WTC11 (cell line): ENCODE results near the gene LTBP1. TPM values are rescaled to one million over a fixed set of nuclear protein-coding genes. Genes with fewer than 3 reads are reported as not detected.

Experiments used
- ATAC-seq: fragments of 200-7000 bp; cut with Tn5 transposase; 2 replicates; pipeline ENCODE4 v1.10.0; 2021; ENCODE audit warnings: mild to moderate bottlenecking, moderate library complexity
- CTCF ChIA-PET: fragments of 300-600 bp; sonication (Branson Sonifier 250); formaldehyde crosslinking; loops from one replicate; lab custom pipeline; 2021; ENCODE audit warnings: antibody characterized with exemption; lab: Charles Lee
- POLR2A ChIA-PET: fragments of 350-600 bp; sonication (Branson Sonifier 250); formaldehyde crosslinking; loops from one replicate; lab custom pipeline; 2021; ENCODE audit warnings: antibody characterized with exemption; lab: Charles Lee
- DNase-seq: peaks from one replicate; pipeline ENCODE4 v3.0.0; 2021; ENCODE audit warnings: low spot score
- H3K27ac Mint-ChIP-seq: 2 replicates; pipeline ENCODE4 v1.8.0; 2021; ENCODE audit warnings: mixed read lengths
- H3K27me3 Mint-ChIP-seq: 2 replicates; pipeline ENCODE4 v1.8.0; 2021; ENCODE audit warnings: low read depth, mild to moderate bottlenecking, moderate library complexity, mixed read lengths
- H3K36me3 Mint-ChIP-seq: 2 replicates; pipeline ENCODE4 v1.8.0; 2021; ENCODE audit warnings: mixed read lengths
- H3K4me1 Mint-ChIP-seq: 2 replicates; pipeline ENCODE4 v1.8.0; 2022; ENCODE audit warnings: mixed read lengths
- H3K4me3 Mint-ChIP-seq: 2 replicates; pipeline ENCODE4 v1.8.0; 2021; ENCODE audit warnings: mild to moderate bottlenecking, moderate library complexity, mixed read lengths
- H3K9me3 Mint-ChIP-seq: 2 replicates; pipeline ENCODE4 v1.8.0; 2021; ENCODE audit warnings: mixed read lengths
- E2F1 ChIP-seq: sonication (generic); formaldehyde crosslinking; IDR thresholded peaks from 2 replicates; pipeline ENCODE4 v1.8.0; 2022; ENCODE audit warnings: mild to moderate bottlenecking, missing genetic modification reagents
- E2F5 ChIP-seq: sonication (generic); formaldehyde crosslinking; IDR thresholded peaks from 2 replicates; pipeline ENCODE4 v1.8.1; 2022; ENCODE audit warnings: mild to moderate bottlenecking, moderate library complexity, missing genetic modification reagents
- EMX1 ChIP-seq: fragments of 250-450 bp; sonication (Bioruptor Pico); IDR thresholded peaks from 2 replicates; pipeline ENCODE4 v1.8.0; 2021; ENCODE audit warnings: mild to moderate bottlenecking
- FOXK1 ChIP-seq: sonication (generic); formaldehyde crosslinking; IDR thresholded peaks from 2 replicates; pipeline ENCODE4 v1.8.0; 2022; ENCODE audit warnings: mild to moderate bottlenecking, moderate library complexity, missing genetic modification reagents
- GABPB1 ChIP-seq: sonication (generic); formaldehyde crosslinking; IDR thresholded peaks from 2 replicates; pipeline ENCODE4 v1.8.1; 2023; ENCODE audit warnings: mild to moderate bottlenecking, missing genetic modification reagents
- JUN ChIP-seq: sonication (generic); formaldehyde crosslinking; IDR thresholded peaks from 2 replicates; pipeline ENCODE4 v1.8.0; 2023; ENCODE audit warnings: mild to moderate bottlenecking, missing genetic modification reagents
- KAT7 ChIP-seq: sonication (generic); formaldehyde crosslinking; IDR thresholded peaks from 2 replicates; pipeline ENCODE4 v1.8.1; 2023; ENCODE audit warnings: missing genetic modification reagents, mild to moderate bottlenecking, borderline replicate concordance
- MLX ChIP-seq: sonication (generic); formaldehyde crosslinking; IDR thresholded peaks from 2 replicates; pipeline ENCODE4 v1.8.1; 2023; ENCODE audit warnings: mild to moderate bottlenecking, missing genetic modification reagents, moderate library complexity
- OVOL2 ChIP-seq: fragments of 250-450 bp; sonication (Bioruptor Pico); IDR thresholded peaks from 2 replicates; pipeline ENCODE4 v1.9.0; 2021; ENCODE audit warnings: mild to moderate bottlenecking, borderline replicate concordance
- RORB ChIP-seq: fragments of 250-450 bp; sonication (Bioruptor Pico); IDR thresholded peaks from 2 replicates; pipeline ENCODE4 v1.9.0; 2021; ENCODE audit warnings: mild to moderate bottlenecking
- TEAD1 ChIP-seq: sonication (generic); formaldehyde crosslinking; IDR thresholded peaks from 2 replicates; pipeline ENCODE4 v1.8.0; 2022; ENCODE audit warnings: mild to moderate bottlenecking, missing genetic modification reagents
- TEAD4 ChIP-seq: sonication (generic); formaldehyde crosslinking; IDR thresholded peaks from 2 replicates; pipeline ENCODE4 v1.8.0; 2022; ENCODE audit warnings: mild to moderate bottlenecking, missing genetic modification reagents
- TP53 ChIP-seq: sonication (generic); formaldehyde crosslinking; IDR thresholded peaks from 2 replicates; pipeline ENCODE4 v1.8.1; 2023; ENCODE audit warnings: mild to moderate bottlenecking, missing genetic modification reagents
- ZNF219 ChIP-seq: sonication (generic); formaldehyde crosslinking; IDR thresholded peaks from 2 replicates; pipeline ENCODE4 v1.8.0; 2023; ENCODE audit warnings: missing genetic modification reagents, mild to moderate bottlenecking, borderline replicate concordance
- ZNF317 ChIP-seq: sonication (generic); formaldehyde crosslinking; IDR thresholded peaks from 2 replicates; pipeline ENCODE4 v1.8.1; 2023; ENCODE audit warnings: low read depth, mild to moderate bottlenecking, moderate library complexity, missing genetic modification reagents, borderline replicate concordance
- ZNF671 ChIP-seq: fragments of 250-450 bp; sonication (Bioruptor Pico); IDR thresholded peaks from 2 replicates; pipeline ENCODE4 v1.8.0; 2021; ENCODE audit warnings: mild to moderate bottlenecking
- total RNA-seq: library from RNA; stranded (reverse); gene quantifications from 3 replicates; pipeline ENCODE4 v1.2.3, GENCODE V29; 2021
- TF ChIP-seq, protein P1 (sequence below): sonication (generic); formaldehyde crosslinking; conservative IDR thresholded peaks from 2 replicates; pipeline ENCODE4 v1.8.1; 2023; ENCODE audit warnings: mild to moderate bottlenecking, low read depth, missing genetic modification reagents, moderate library complexity
- TF ChIP-seq, protein P2 (sequence below): fragments of 250-450 bp; sonication (Bioruptor Pico); IDR thresholded peaks from 2 replicates; pipeline ENCODE4 v1.9.0; 2021; ENCODE audit warnings: mild to moderate bottlenecking, borderline replicate concordance
- TF ChIP-seq, protein P3 (sequence below): fragments of 250-450 bp; sonication (Bioruptor Pico); conservative IDR thresholded peaks from 2 replicates; pipeline ENCODE4 v1.9.0; 2021; ENCODE audit warnings: mild to moderate bottlenecking

The LTBP1 gene
- total RNA-seq, 1 experiment from 2014 or later: 33.6 TPM

- Mint-ChIP-seq H3K27me3 (no peaks in the 10 kb centered on the region), H3K9me3 (no peaks in the 10 kb centered on the region), H3K27ac (no peak overlapping the region), H3K4me3 (no peak overlapping the region), H3K4me1 (peaks cover 11% of the 10 kb centered on the region), H3K36me3 (no peaks in the 10 kb centered on the region)
- ATAC-seq: no peak
- CTCF ChIA-PET: no interaction called here
- no peak for DNase-seq
- POLR2A ChIA-PET: no interaction called here
- TF ChIP-seq, protein P1, sequence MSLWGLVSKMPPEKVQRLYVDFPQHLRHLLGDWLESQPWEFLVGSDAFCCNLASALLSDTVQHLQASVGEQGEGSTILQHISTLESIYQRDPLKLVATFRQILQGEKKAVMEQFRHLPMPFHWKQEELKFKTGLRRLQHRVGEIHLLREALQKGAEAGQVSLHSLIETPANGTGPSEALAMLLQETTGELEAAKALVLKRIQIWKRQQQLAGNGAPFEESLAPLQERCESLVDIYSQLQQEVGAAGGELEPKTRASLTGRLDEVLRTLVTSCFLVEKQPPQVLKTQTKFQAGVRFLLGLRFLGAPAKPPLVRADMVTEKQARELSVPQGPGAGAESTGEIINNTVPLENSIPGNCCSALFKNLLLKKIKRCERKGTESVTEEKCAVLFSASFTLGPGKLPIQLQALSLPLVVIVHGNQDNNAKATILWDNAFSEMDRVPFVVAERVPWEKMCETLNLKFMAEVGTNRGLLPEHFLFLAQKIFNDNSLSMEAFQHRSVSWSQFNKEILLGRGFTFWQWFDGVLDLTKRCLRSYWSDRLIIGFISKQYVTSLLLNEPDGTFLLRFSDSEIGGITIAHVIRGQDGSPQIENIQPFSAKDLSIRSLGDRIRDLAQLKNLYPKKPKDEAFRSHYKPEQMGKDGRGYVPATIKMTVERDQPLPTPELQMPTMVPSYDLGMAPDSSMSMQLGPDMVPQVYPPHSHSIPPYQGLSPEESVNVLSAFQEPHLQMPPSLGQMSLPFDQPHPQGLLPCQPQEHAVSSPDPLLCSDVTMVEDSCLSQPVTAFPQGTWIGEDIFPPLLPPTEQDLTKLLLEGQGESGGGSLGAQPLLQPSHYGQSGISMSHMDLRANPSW (CRISPR knock-in tag): no peak
- TF ChIP-seq RORB (no peak), ZNF219 (no peak), E2F5 (CRISPR knock-in tag) (no peak), TEAD4 (CRISPR knock-in tag) (no peak), KAT7 (CRISPR knock-in tag) (no peak), ZNF671 (CRISPR knock-in tag) (no peak), GABPB1 (no peak), MLX (CRISPR knock-in tag) (no peak), OVOL2 (CRISPR knock-in tag) (no peak), FOXK1 (no peak), TP53 (CRISPR knock-in tag) (no peak), ZNF317 (CRISPR knock-in tag) (no peak), TEAD1 (CRISPR knock-in tag) (no peak), E2F1 (CRISPR knock-in tag) (no peak), JUN (no peak), EMX1 (CRISPR knock-in tag) (no peak)
- TF ChIP-seq, protein P2, sequence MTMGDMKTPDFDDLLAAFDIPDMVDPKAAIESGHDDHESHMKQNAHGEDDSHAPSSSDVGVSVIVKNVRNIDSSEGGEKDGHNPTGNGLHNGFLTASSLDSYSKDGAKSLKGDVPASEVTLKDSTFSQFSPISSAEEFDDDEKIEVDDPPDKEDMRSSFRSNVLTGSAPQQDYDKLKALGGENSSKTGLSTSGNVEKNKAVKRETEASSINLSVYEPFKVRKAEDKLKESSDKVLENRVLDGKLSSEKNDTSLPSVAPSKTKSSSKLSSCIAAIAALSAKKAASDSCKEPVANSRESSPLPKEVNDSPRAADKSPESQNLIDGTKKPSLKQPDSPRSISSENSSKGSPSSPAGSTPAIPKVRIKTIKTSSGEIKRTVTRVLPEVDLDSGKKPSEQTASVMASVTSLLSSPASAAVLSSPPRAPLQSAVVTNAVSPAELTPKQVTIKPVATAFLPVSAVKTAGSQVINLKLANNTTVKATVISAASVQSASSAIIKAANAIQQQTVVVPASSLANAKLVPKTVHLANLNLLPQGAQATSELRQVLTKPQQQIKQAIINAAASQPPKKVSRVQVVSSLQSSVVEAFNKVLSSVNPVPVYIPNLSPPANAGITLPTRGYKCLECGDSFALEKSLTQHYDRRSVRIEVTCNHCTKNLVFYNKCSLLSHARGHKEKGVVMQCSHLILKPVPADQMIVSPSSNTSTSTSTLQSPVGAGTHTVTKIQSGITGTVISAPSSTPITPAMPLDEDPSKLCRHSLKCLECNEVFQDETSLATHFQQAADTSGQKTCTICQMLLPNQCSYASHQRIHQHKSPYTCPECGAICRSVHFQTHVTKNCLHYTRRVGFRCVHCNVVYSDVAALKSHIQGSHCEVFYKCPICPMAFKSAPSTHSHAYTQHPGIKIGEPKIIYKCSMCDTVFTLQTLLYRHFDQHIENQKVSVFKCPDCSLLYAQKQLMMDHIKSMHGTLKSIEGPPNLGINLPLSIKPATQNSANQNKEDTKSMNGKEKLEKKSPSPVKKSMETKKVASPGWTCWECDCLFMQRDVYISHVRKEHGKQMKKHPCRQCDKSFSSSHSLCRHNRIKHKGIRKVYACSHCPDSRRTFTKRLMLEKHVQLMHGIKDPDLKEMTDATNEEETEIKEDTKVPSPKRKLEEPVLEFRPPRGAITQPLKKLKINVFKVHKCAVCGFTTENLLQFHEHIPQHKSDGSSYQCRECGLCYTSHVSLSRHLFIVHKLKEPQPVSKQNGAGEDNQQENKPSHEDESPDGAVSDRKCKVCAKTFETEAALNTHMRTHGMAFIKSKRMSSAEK: no peak
- TF ChIP-seq, protein P3, sequence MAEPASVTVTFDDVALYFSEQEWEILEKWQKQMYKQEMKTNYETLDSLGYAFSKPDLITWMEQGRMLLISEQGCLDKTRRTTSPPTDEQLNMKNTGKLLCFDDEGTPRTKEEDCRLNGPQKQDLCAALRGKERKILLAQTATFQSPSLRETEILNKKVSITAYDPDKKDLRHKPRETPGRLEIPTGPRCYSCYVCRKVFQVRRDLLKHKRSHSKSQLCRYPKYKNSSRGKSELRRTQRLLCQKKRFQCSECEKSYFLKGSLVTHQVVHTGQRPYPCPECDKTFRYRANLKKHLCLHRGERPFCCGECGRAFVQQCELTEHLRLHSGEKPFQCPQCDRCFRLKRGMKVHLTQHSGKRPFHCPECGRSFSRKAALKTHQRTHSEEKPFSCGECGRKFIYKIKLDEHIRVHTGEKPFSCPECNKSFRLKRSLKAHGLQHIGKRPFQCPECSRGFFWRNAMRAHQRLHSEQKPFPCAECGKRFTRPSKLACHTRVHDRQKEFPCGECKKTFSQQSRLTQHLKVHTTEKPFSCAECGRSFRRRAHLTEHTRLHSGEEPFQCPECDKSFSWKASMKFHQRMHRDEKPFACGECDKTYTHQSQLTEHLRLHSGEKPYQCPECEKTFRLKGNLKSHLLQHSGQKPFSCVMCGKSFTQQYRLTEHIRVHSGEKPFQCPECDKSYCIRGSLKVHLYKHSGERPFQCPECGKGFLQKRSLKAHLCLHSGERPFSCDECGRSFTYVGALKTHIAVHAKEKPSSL (CRISPR knock-in tag): no peak
- TF ChIP-seq, all 79 proteins: peak for 0
Observed at GRCh38 chr2:33369191-33369590, 422.4 kb downstream of the LTBP1 start.
